AML-193 (cell line): ENCODE results near the gene SOX6.
"Not testable (repeated sequence)": the region's sequence is repeated elsewhere in the genome, so short reads cannot be mapped to it uniquely, and the experiment has no call there.

Experiments
- DNase-seq, 2 experiments: peaks; one replicate each; lab custom pipeline; 2025; lab: John Stamatoyannopoulos, UW

SOX6 gene

DNA sequence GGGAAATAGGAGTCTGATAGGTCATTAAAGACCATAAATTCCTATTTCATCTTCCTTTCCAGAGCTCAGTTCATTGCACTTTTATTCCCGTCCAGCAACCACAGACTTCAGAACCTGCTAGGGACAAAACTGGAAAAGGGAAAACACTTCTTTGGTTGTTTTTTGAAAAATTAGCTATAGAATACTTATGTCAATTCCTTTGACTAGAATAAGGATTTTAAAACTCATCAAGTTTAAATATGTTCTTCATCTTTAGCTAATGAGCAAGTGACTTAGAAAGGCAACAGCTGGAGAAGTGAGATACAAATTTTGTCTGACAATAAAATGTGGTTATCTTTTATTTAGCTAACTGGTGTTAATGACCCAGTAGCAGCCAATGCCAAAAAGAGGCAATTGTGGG, 206.9 kb downstream of the SOX6 start:
- no peak for DNase-seq

DNA sequence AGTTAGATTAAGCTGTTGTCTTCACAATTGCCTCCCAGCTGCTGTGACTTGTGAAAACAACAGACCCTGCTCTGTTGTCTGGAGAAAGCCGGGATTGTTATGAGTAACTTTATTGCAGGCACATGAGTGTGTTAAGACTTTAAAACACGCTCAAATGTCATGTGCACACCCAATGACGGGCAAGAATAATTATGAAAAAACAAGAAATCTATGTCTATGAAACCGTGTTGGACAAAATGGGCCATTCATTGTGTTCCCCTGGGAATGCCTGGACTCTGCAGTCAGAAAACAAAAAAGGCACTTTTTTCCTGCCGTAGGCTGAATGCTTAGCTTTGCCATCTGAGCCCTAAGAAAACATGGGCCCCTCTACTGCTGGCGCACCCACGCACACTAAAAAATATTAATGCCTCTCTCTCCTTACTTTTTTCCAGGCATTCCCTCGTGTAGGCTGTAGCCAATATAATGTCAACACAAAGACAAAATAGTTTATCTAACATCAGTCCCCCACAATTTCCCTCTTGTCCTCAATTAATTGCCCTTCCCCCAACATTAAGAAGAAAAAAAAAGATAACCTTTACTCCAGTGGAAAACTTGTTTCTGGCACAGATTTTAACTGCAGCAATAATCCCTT, 207.9 kb downstream of the SOX6 start:
- DNase-seq: no peak

- not testable (repeated sequence) for DNase-seq
Observed at GRCh38 chr11:16146980-16147379, 209.4 kb downstream of the SOX6 start.

DNA sequence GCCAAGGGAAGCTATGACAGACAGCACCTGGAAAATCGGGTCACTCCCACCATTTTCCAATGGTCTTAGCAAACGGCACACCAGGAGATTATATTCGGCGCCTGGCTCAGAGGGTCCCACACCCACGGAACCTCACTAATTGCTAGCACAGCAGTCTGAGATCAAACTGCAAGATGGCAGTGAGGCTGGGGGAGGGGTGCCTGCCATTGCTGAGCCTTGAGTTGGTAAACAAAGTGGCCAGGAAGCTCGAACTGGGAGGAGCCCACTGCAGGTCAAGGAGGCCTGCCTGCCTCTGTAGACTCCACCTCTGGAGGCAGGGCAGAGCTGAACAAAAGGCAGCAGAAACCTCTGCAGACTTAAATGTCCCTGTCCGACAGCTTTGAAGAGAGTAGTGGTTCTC, 214.7 kb downstream of the SOX6 start:
- not testable (repeated sequence) for DNase-seq

- DNase-seq: not testable (repeated sequence)
Observed at GRCh38 chr11:16141162-16141561, 215.2 kb downstream of the SOX6 start.

DNA sequence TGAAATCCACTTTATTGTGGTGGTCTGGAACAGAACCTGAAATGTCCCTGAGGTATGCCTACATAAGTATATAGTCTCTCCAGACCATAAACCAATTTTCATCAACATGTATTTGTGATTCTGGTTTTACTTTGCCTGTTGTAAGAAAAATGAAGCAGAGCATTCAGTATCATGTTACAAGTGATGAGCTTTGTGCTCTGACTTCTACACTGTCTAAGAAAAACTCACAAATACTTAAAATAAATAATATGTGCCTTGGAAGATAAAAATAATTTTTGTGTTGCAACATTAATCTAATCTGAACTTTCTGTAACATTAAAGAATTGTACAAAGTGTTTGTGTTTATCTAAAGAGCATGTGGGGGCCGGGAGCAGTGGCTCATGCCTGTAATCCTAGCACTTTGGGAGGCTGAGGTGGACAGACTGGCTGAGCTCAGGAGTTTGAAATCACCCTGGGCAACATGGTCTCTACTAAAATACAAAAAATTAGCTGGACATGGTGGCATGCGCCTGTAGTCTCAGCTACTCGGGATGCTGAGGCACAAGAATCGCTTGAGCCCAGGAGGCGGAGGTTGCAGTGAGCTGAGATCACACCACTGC, 219.5 kb downstream of the SOX6 start:
- DNase-seq: no peak

GRCh38 chr11:16133867-16134266, 222.5 kb downstream of the SOX6 start:
- DNase-seq: no peak

GRCh38 chr11:16127732-16128131, 228.6 kb downstream of the SOX6 start:
- no peak for DNase-seq

DNA sequence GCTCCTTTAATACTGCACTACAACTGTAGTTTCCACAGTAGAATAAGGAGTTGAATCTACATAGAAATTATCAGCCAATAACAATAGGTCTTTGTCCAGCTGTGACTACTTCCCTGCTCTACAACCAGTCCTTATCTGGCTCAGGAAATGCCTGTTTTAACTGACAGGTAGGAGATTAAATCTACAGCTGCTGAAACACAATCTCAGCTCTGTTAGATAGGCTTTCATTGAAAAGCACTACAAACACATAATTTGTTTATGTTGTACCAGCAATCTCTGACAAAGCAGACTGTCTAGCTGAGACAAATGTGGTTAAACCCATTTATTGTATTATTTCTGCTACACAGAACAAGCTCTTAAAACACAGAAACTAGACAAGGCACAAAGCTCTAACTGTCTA, 230.0 kb downstream of the SOX6 start:
- no peak for DNase-seq

DNA sequence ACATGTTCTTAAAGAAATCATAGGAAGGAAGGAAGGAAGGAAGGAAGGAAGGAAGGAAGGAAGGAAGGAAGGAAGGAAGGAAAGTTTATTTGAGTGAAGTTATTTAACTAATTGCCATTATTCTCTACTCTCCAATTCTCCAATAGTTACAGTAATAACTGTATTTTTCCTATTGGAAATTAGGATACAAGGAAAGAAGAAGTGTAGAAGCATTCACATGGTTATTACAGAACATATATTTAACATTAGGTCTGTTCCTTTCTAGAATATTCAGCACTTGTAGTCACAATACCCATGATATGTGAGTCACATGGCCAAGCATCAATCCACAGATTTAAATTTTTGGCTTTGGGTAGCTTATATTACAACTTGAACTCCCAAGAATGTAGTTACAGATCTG, 230.6 kb downstream of the SOX6 start:
- DNase-seq: no peak

DNA sequence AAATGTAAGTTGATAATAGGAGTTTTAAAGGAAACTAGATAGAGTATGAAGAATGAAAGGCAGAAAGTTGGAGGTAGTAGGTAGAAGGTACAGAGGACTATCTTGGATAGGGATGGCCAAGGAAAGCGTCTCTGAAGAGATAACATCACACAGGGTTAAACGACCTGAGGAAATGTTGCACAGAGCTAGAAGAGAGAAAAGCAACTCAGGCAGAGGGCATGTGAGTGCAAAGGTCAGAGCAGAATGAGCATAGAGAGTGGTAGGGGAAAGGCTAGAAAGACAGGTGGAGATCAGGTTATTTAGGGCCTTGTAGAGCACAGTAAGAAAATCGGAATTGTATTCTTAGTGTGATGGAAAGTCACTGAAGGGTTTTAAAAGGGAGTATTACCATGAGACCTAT, 232.0 kb downstream of the SOX6 start:
- no peak for DNase-seq

DNA sequence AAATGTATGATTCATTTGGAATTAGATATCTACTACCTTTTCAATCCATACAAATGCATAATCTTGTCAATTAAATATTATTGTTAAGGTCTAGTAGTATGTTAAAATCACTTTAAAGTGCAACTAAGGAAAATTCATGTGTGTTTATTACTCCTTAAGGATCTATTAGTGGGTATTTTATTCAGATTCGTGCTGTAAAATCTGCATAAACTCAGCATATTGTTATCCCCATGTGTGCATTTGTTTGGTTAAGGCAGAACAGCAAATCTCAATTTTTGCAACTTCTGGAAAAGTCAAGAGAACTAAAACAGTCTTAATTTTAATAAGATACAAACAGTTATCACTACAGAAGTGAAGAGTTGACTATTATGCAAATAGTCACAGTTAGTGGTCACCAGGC, 234.5 kb downstream of the SOX6 start:
- DNase-seq: no peak

GRCh38 chr11:16120008-16120407, 236.3 kb downstream of the SOX6 start:
- DNase-seq: no peak

- DNase-seq: no peak
Observed at GRCh38 chr11:16117989-16118756, 238.2 kb downstream of the SOX6 start.

DNA sequence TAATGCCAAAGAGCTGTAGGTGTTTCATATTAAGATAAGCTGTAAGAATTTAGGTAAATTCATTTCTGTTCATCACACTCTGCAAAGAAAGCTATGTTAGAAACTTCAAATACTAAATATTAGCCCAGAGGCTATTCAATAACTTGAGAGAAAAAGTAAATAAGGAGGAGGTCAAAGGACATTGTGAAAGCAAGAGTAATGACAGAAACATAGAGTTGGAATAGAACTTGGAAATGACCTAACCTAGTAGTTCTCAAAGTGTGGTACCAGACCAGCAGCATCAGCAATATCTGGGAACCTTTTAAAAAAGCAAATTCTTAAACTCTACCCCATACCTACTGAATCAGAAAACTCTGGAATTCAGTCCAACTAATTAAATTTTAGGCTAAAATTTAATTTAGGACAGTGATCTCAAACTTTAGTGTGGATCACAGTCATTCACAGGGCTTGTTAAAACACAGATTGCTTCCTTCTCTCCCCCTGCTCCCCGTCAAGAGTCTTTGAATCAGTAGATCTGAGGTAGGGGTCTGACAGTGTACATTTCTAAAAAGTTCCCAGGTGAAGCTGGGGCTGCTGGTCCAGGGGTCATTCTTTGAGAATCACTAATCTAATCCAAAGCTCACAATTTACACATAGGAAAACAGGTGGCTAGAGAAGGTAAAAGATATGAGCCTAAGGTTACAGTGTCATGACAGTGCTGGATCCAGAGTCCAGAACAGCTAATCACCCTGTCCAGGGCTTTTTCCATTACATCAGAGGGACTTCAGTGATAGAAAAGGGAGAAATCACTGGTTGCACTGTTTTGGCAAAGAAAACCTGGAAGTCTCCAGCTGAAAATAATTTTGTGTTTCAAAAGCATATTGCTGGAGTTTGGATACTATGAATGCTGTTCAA, 241.1 kb downstream of the SOX6 start:
- DNase-seq: no peak

DNA sequence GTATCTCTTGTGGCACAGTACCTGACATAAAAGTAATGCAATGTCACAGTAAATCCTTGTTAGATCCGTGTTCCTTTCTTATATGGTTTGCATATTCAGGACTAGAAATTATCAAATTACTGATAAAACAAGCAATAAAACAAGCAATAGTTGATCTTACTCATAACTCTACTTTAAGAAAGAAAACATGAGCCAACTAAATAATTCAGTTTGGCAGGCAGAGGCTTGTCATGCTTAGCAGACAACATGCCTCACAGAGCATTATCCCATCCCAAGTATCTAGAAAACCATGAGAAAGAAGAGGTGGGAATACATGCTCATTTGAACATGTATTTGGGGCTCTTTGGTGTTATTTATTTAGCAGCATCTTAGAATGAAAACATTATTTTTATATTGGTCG, 241.9 kb downstream of the SOX6 start:
- DNase-seq: no peak

- DNase-seq: no peak
Observed at GRCh38 chr11:16111690-16112089, 244.7 kb downstream of the SOX6 start.

DNA sequence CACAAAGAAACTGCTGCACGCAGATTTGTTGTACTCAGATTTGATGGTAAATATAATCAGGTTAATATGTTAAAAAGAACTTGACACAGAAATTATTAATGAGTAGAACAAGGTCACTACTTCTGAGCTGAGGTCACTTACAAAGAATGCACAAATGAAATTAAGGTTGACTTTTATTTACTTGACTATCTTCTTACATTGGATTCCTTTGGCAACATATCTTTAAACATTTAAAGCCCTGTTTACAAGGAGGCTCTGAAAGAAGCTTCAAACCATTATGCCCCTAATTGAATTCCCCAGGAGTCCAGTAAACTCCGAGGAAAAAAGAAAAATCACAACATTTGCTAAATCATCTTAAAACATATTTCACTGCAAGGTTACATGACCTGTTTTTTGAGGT, 245.5 kb downstream of the SOX6 start:
- no peak for DNase-seq

GRCh38 chr11:16099343-16099900, 256.9 kb downstream of the SOX6 start:
- DNase-seq: no peak

- DNase-seq: no peak
Observed at GRCh38 chr11:16098526-16099205, 257.7 kb downstream of the SOX6 start.

DNA sequence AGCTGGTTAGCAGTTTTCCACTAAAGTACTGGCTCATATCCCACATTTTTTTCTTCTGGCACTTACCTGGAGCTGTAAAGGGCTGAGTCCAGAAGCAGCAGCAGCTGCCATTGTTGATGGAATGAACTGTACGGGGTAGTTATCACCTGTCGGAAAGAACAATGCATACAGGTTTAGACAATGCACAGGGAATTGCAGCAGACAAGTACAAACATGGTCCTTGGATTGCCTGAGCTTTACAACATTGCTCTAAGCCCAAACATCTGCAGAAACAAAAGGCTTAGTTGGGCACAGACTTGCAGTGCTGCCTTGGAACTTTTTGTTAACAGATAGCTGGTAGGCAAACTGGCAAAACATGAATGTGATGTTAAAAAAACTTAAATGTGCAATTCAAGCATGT, 258.8 kb downstream of the SOX6 start:
- DNase-seq: no peak

GRCh38 chr11:16096336-16096735, 260.0 kb downstream of the SOX6 start:
- no peak for DNase-seq
